Neuronal stem cell (in vitro differentiated cells): ENCODE data around the gene C12orf57.

Experiments used
- DNase-seq: peaks from one replicate; pipeline ENCODE4 v3.0.0-alpha.2; 2013; ENCODE audit warnings: low spot score
- H2AFZ ChIP-seq: one replicate; pipeline ENCODE4 v1.6.1; 2013; ENCODE audit warnings: mild to moderate bottlenecking, low read length, inconsistent platforms
- H2AK5ac ChIP-seq: 2 replicates; pipeline ENCODE4 v1.6.1; 2013; ENCODE audit warnings: low read depth, mild to moderate bottlenecking, inconsistent platforms, low read length, moderate library complexity, mixed read lengths
- H2BK120ac ChIP-seq: 2 replicates; pipeline ENCODE4 v1.6.1; 2013; ENCODE audit warnings: low read depth, mild to moderate bottlenecking, inconsistent platforms, low read length, moderate library complexity, mixed read lengths
- H2BK12ac ChIP-seq: one replicate; pipeline ENCODE4 v1.6.1; 2013; ENCODE audit warnings: low read length, inconsistent platforms
- H2BK15ac ChIP-seq: 2 replicates; pipeline ENCODE4 v1.6.1; 2013; ENCODE audit warnings: mild to moderate bottlenecking, low read length, inconsistent platforms, mixed read lengths
- H2BK5ac ChIP-seq: one replicate; pipeline ENCODE4 v1.6.1; 2013; ENCODE audit warnings: inconsistent platforms, mild to moderate bottlenecking, low read length, moderate library complexity
- H3K14ac ChIP-seq: one replicate; pipeline ENCODE4 v1.6.1; 2013; ENCODE audit warnings: low read length, inconsistent platforms
- H3K18ac ChIP-seq: 2 replicates; pipeline ENCODE4 v1.6.1; 2013; ENCODE audit warnings: low read length, inconsistent platforms
- H3K23ac ChIP-seq: 2 replicates; pipeline ENCODE4 v1.6.1; 2013; ENCODE audit warnings: low read depth, mild to moderate bottlenecking, mixed read lengths, low read length, inconsistent platforms; ENCODE audit not compliant: poor library complexity
- H3K27ac ChIP-seq: replicated peaks from 3 replicates; pipeline ENCODE4 v1.5.1; 2013; ENCODE audit warnings: low read length, inconsistent platforms
- H3K27me3 ChIP-seq, 3 experiments: 2 replicates each; pipeline ENCODE4 v1.6.1; 2013; ENCODE audit warnings: low read length in 3 of 3, mild to moderate bottlenecking in 2 of 3, inconsistent platforms in 1 of 3, low read depth in 1 of 3, mixed read lengths in 1 of 3, moderate library complexity in 1 of 3; ENCODE audit not compliant: control insufficient read depth in 3 of 3, insufficient read depth in 3 of 3
- H3K36me3 ChIP-seq, 2 donors: replicated peaks in 1 of 2; 2 replicates each; pipeline ENCODE4 v1.6.1; 2013; ENCODE audit warnings: low read length in 2 of 2; ENCODE audit not compliant: control insufficient read depth in 2 of 2, insufficient read depth in 2 of 2
- H3K4ac ChIP-seq: 2 replicates; pipeline ENCODE4 v1.6.1; 2013; ENCODE audit warnings: inconsistent platforms, mild to moderate bottlenecking, low read length, moderate library complexity
- H3K4me1 ChIP-seq, 2 donors: 1 replicate in 1 of 2; 2 replicates in 1 of 2; pipeline ENCODE4 v1.6.1; 2013; ENCODE audit warnings: low read length in 2 of 2, low read depth in 1 of 2; ENCODE audit not compliant: control insufficient read depth in 2 of 2, insufficient read depth in 1 of 2
- H3K4me2 ChIP-seq: one replicate; pipeline ENCODE4 v1.6.1; 2013; ENCODE audit warnings: mild to moderate bottlenecking, low read length, inconsistent platforms; ENCODE audit not compliant: insufficient read depth, poor library complexity, severe bottlenecking
- H3K4me3 ChIP-seq, 2 donors: 2 replicates each; pipeline ENCODE4 v1.5.1; 2013; ENCODE audit warnings: low read length in 2 of 2, mild to moderate bottlenecking in 2 of 2, inconsistent platforms in 1 of 2, moderate library complexity in 1 of 2
- H3K79me1 ChIP-seq: one replicate; pipeline ENCODE4 v1.6.1; 2013; ENCODE audit warnings: low read depth, mild to moderate bottlenecking, inconsistent platforms, low read length, moderate library complexity
- H3K9ac ChIP-seq: one replicate; pipeline ENCODE4 v1.6.1; 2013; ENCODE audit warnings: mild to moderate bottlenecking, low read depth, low read length, inconsistent platforms; ENCODE audit not compliant: poor library complexity
- H3K9me3 ChIP-seq, 2 donors: replicated peaks in 1 of 2; 2 replicates each; pipeline versions ENCODE3 to v1.6.1; 2013; ENCODE audit warnings: low read length in 2 of 2, mild to moderate bottlenecking in 2 of 2, inconsistent platforms in 1 of 2, low read depth in 1 of 2, mixed read lengths in 1 of 2, moderate library complexity in 1 of 2; ENCODE audit not compliant: control insufficient read depth in 2 of 2, insufficient read depth in 1 of 2
- H4K8ac ChIP-seq: one replicate; pipeline ENCODE4 v1.6.1; 2013; ENCODE audit warnings: low read depth, mild to moderate bottlenecking, inconsistent platforms, low read length, moderate library complexity
- H4K91ac ChIP-seq: one replicate; pipeline ENCODE4 v1.6.1; 2013; ENCODE audit warnings: low read length, low read depth, mild to moderate bottlenecking, inconsistent platforms; ENCODE audit not compliant: poor library complexity
- WGBS, 2 donors: extraction: QIAGEN DNeasy Blood & Tissue Kit; methylation state at CpG; one replicate each; pipeline ENCODE4 v1.1.7; 2013; ENCODE audit warnings: missing lambda C conversion rate in 2 of 2, mixed read lengths in 1 of 2; ENCODE audit not compliant: insufficient read length in 2 of 2, insufficient replicate concordance in 1 of 2; ENCODE audit errors: extremely low coverage in 2 of 2; 5-methylcytosine and 5-hydroxymethylcytosine counted together

The C12orf57 gene

DNA sequence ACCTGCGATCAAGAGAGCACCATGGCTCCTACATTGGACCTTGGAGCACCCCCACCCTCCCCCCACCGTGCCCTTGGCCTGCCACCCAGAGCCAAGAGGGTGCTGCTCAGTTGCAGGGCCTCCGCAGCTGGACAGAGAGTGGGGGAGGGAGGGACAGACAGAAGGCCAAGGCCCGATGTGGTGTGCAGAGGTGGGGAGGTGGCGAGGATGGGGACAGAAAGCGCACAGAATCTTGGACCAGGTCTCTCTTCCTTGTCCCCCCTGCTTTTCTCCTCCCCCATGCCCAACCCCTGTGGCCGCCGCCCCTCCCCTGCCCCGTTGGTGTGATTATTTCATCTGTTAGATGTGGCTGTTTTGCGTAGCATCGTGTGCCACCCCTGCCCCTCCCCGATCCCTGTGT lies 2.0 kb upstream of the C12orf57 start:
- Histone ChIP-seq H3K23ac (peak overlapping the region; percentile 61), H2BK12ac (no peak overlapping the region), H3K18ac (no peak overlapping the region), H3K4me3 (no peak overlapping the region), H3K4me1 (peaks cover 11 to 17% of the 10 kb centered on the region in 2 donors), H3K9me3 (no peaks in the 10 kb centered on the region), H3K36me3 (peaks cover 31 to 66% of the 10 kb centered on the region in 2 donors), H2BK5ac (peak overlapping the region; percentile 72), H3K79me1 (peaks cover 12% of the 10 kb centered on the region), H3K27ac (no peak overlapping the region), H2AK5ac (no peak overlapping the region), H4K91ac (no peak overlapping the region), H3K14ac (no peak overlapping the region), H2BK15ac (no peak overlapping the region), H3K4ac (no peak overlapping the region), H4K8ac (no peak overlapping the region), H3K4me2 (no peak overlapping the region), H2AFZ (no peak overlapping the region), H2BK120ac (no peak overlapping the region), H3K27me3 (no peaks in the 10 kb centered on the region), H3K9ac (peak overlapping the region; percentile 74)
- DNase-seq: no peak
- no CpG with 5 or more reads among the region's 12 CpGs for WGBS, 2 donors

DNA sequence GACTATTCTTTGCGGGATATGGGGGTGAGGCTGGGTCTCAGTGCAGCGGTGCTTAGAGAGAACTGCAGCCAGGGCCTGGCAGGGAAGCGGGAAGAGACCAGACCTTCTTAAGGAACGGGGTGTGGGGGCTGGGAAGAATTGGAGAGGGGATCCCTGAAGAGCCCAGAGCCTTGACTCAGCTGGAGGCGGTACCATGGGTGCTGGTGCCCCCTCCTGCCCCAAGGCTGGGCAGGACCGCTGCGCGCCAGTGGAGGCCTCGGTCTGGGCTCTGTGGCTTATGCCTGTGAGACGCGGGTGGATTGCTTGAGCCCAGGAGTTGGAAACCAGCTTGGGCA lies 1.5 kb upstream of the C12orf57 start:
- no peak overlapping the region for H2BK120ac ChIP-seq
- no peak for DNase-seq
- H3K4me2 ChIP-seq: no peak overlapping the region
- H3K14ac ChIP-seq: no peak overlapping the region
- H3K4ac ChIP-seq: no peak overlapping the region
- H3K9me3 ChIP-seq: no peaks in the 10 kb centered on the region
- no peak overlapping the region for H2AFZ ChIP-seq
- peak overlapping the region; percentile 72 for H2BK5ac ChIP-seq
- H3K9ac ChIP-seq: peak overlapping the region; percentile 66
- peak overlapping the region; percentile 60 for H2AK5ac ChIP-seq
- no CpG with 5 or more reads among the region's 11 CpGs for WGBS, 2 donors
- no peak overlapping the region for H2BK12ac ChIP-seq
- H3K27me3 ChIP-seq: no peaks in the 10 kb centered on the region
- H2BK15ac ChIP-seq: no peak overlapping the region
- H3K27ac ChIP-seq: peak overlapping the region; percentile 92
- no peak overlapping the region for H3K23ac ChIP-seq
- H4K91ac ChIP-seq: no peak overlapping the region
- H3K4me1 ChIP-seq: peaks cover 11 to 17% of the 10 kb centered on the region in 2 donors
- H4K8ac ChIP-seq: no peak overlapping the region
- peaks cover 29 to 67% of the 10 kb centered on the region in 2 donors for H3K36me3 ChIP-seq
- peaks cover 12% of the 10 kb centered on the region for H3K79me1 ChIP-seq
- H3K4me3 ChIP-seq: no peak overlapping the region
- peak overlapping the region; percentile 39 for H3K18ac ChIP-seq

DNA sequence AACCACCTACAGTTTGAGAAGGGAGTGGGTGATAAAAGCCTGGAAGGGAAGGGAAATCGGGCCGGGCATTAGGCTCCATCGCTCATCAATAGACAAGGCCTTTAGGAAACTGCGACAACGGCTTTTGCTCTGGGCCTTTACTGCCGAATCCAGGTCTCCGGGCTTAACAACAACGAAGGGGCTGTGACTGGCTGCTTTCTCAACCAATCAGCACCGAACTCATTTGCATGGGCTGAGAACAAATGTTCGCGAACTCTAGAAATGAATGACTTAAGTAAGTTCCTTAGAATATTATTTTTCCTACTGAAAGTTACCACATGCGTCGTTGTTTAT lies 467 bp upstream of the C12orf57 start:
- peaks cover 11% of the 10 kb centered on the region for H3K79me1 ChIP-seq
- peak overlapping the region; percentile 16 for H2AFZ ChIP-seq
- no CpG with 5 or more reads among the region's 13 CpGs for WGBS, 2 donors
- H2BK15ac ChIP-seq: no peak overlapping the region
- H3K27me3 ChIP-seq: no peaks in the 10 kb centered on the region
- H3K4ac ChIP-seq: no peak overlapping the region
- peak overlapping the region; percentile 92 for H3K27ac ChIP-seq
- H3K9ac ChIP-seq: no peak overlapping the region
- peaks cover 29 to 64% of the 10 kb centered on the region in 2 donors for H3K36me3 ChIP-seq
- peaks cover 7 to 13% of the 10 kb centered on the region in 2 donors for H3K4me1 ChIP-seq
- no peak overlapping the region for H4K91ac ChIP-seq
- no peak overlapping the region for H4K8ac ChIP-seq
- peak overlapping the region in 1 of 2 donors; percentile 86 for H3K4me3 ChIP-seq
- DNase-seq: peak; percentile 89
- no peak overlapping the region for H2BK120ac ChIP-seq
- peak overlapping the region; percentile 34 for H3K4me2 ChIP-seq
- peak overlapping the region; percentile 32 for H3K18ac ChIP-seq
- H3K9me3 ChIP-seq: no peaks in the 10 kb centered on the region
- peak overlapping the region; percentile 25 for H2AK5ac ChIP-seq
- no peak overlapping the region for H3K23ac ChIP-seq
- no peak overlapping the region for H2BK5ac ChIP-seq
- H2BK12ac ChIP-seq: no peak overlapping the region
- no peak overlapping the region for H3K14ac ChIP-seq

DNA sequence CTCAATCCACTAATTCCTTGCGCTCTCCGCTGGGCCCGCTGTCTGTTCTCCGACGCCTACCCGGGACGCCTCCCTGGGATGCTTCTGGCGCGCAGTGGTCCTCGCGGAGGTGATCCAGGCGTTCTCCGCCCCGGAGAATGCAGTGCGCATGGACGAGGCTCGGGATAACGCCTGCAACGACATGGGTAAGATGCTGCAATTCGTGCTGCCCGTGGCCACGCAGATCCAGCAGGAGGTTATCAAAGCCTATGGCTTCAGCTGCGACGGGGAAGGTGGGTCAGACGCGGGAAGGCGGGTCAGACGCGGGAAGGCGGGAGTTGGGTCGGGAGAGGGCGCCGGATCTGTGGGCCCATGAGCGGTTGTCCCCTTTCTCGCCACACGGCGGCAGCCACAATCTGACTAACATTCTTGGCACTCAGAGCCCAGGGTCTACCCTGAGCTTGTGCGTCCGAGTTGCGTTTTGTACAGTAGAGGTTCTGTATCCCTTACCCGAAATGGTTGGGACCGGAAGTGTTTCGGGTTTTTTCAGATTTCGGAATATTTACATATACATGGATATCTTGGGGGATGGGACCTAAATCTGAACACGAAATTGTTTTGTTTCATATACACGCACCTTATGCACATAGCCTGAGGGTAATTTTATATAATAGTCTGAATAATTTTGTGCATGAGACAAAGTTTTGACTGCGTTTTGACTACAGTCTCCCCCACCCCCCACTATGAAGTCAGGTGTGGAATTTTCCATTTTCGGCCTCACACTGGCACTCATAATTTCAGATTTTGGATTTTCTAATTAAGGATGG lies 762 bp downstream of the C12orf57 start:
- Histone ChIP-seq H3K27me3 (no peaks in the 10 kb centered on the region), H3K4me1 (peaks cover 7 to 11% of the 10 kb centered on the region in 2 donors), H3K4ac (peak overlapping the region; percentile 91), H2BK15ac (peak overlapping the region; percentile 26), H4K8ac (peak overlapping the region; percentile 99), H3K23ac (peak overlapping the region; percentile 95), H2BK120ac (peak overlapping the region; percentile 19), H3K18ac (peak overlapping the region; percentile 97), H3K4me2 (peak overlapping the region; percentile 98), H3K9me3 (no peaks in the 10 kb centered on the region), H2AFZ (peak overlapping the region; percentile 85), H3K27ac (peak overlapping the region; percentile 92), H3K79me1 (peaks cover 4% of the 10 kb centered on the region), H2BK5ac (peak overlapping the region; percentile 95), H3K36me3 (peaks cover 19 to 52% of the 10 kb centered on the region in 2 donors), H2BK12ac (peak overlapping the region; percentile 75), H3K4me3 (peak overlapping the region; percentile 86 to 92), H3K14ac (peak overlapping the region; percentile 79), H2AK5ac (peak overlapping the region; percentile 94), H4K91ac (peak overlapping the region; percentile 100), H3K9ac (peak overlapping the region; percentile 97)
- peak; percentile 86 for DNase-seq
- WGBS, 2 donors: no CpG with 5 or more reads among the region's 48 CpGs
